ENCODE data around the gene IL9R.

IL9R gene

GRCh38 chrX:155966876-155967275 is 30.6 kb upstream of the IL9R start:
- Histone ChIP-seq H3K9me2 (replicated peaks; ENCODE audit: insufficient read depth, low read length) (no peaks in the 10 kb centered on the region), H3K27me3 (ENCODE audit: low read length) (no peaks in the 10 kb centered on the region), H3K79me2 (ENCODE audit: insufficient read depth, low read length) (no peaks in the 10 kb centered on the region), H3K27ac (ENCODE audit: low read depth, low read length) (no peak overlapping the region), H3K9ac (ENCODE audit: low read length) (no peak overlapping the region), H4K20me1 (ENCODE audit: low read depth, low read length) (no peaks in the 10 kb centered on the region), H3K4me2 (ENCODE audit: low read depth, low read length, poor library complexity, severe bottlenecking) (no peak overlapping the region), H3F3A (ENCODE audit: insufficient read depth) (no peaks in the 10 kb centered on the region), H3K36me3 (ENCODE audit: low read length) (no peaks in the 10 kb centered on the region), H3K4me3 (ENCODE audit: insufficient read depth, low read length, poor library complexity, severe bottlenecking) (no peak overlapping the region), H3K9me3 (ENCODE audit: insufficient read depth, low read length) (no peaks in the 10 kb centered on the region), H2AFZ (ENCODE audit: low read depth, low read length, severe bottlenecking) (no peak overlapping the region)
- no peak for TF ChIP-seq EZH2phosphoT487 (conservative IDR thresholded peaks at IDR 0.05; ENCODE audit: low read length)
- peak; percentile 55 for TF ChIP-seq CTCF (IDR thresholded peaks at IDR 0.05; ENCODE audit: insufficient read depth, low read length, poor library complexity, severe bottlenecking)

GRCh38 chrX:155967653-155968325 is 29.7 kb upstream of the IL9R start:
- H3F3A ChIP-seq (ENCODE audit: insufficient read depth), result no peaks in the 10 kb centered on the region
- H3K9me3 ChIP-seq (ENCODE audit: insufficient read depth, low read length), result no peaks in the 10 kb centered on the region
- no peaks in the 10 kb centered on the region for H3K36me3 ChIP-seq (ENCODE audit: low read length)
- no peak overlapping the region for H2AFZ ChIP-seq (ENCODE audit: low read depth, low read length, severe bottlenecking)
- no peak overlapping the region for H3K4me2 ChIP-seq (ENCODE audit: low read depth, low read length, poor library complexity, severe bottlenecking)
- TF ChIP-seq CTCF (IDR thresholded peaks at IDR 0.05; ENCODE audit: insufficient read depth, low read length, poor library complexity, severe bottlenecking) (no peak), EZH2phosphoT487 (conservative IDR thresholded peaks at IDR 0.05; ENCODE audit: low read length) (no peak)
- no peaks in the 10 kb centered on the region for H3K9me2 ChIP-seq (replicated peaks; ENCODE audit: insufficient read depth, low read length)
- no peak overlapping the region for H3K4me3 ChIP-seq (ENCODE audit: insufficient read depth, low read length, poor library complexity, severe bottlenecking)
- H4K20me1 ChIP-seq (ENCODE audit: low read depth, low read length), result no peaks in the 10 kb centered on the region
- H3K9ac ChIP-seq (ENCODE audit: low read length), result no peak overlapping the region
- no peak overlapping the region for H3K27ac ChIP-seq (ENCODE audit: low read depth, low read length)
- H3K27me3 ChIP-seq (ENCODE audit: low read length), result no peaks in the 10 kb centered on the region
- no peaks in the 10 kb centered on the region for H3K79me2 ChIP-seq (ENCODE audit: insufficient read depth, low read length)

GRCh38 chrX:155968326-155968661 is 29.2 kb upstream of the IL9R start:
- no peaks in the 10 kb centered on the region for H3K79me2 ChIP-seq (ENCODE audit: insufficient read depth, low read length)
- no peaks in the 10 kb centered on the region for H4K20me1 ChIP-seq (ENCODE audit: low read depth, low read length)
- no peak for TF ChIP-seq EZH2phosphoT487 (conservative IDR thresholded peaks at IDR 0.05; ENCODE audit: low read length)
- no peak for TF ChIP-seq CTCF (IDR thresholded peaks at IDR 0.05; ENCODE audit: insufficient read depth, low read length, poor library complexity, severe bottlenecking)
- H3K36me3 ChIP-seq (ENCODE audit: low read length), result no peaks in the 10 kb centered on the region
- no peaks in the 10 kb centered on the region for H3K9me3 ChIP-seq (ENCODE audit: insufficient read depth, low read length)
- no peaks in the 10 kb centered on the region for H3F3A ChIP-seq (ENCODE audit: insufficient read depth)
- no peaks in the 10 kb centered on the region for H3K27me3 ChIP-seq (ENCODE audit: low read length)
- H3K4me2 ChIP-seq (ENCODE audit: low read depth, low read length, poor library complexity, severe bottlenecking), result no peak overlapping the region
- no peak overlapping the region for H3K27ac ChIP-seq (ENCODE audit: low read depth, low read length)
- no peak overlapping the region for H3K4me3 ChIP-seq (ENCODE audit: insufficient read depth, low read length, poor library complexity, severe bottlenecking)
- H3K9me2 ChIP-seq (replicated peaks; ENCODE audit: insufficient read depth, low read length), result no peaks in the 10 kb centered on the region
- H3K9ac ChIP-seq (ENCODE audit: low read length), result no peak overlapping the region
- H2AFZ ChIP-seq (ENCODE audit: low read depth, low read length, severe bottlenecking), result no peak overlapping the region
